Esophagus muscularis mucosa (tissue), 4 donors: Measurements from ENCODE around the gene NOX4. TPM values are rescaled to one million over a fixed set of nuclear protein-coding genes. Genes with fewer than 3 reads are reported as not detected.

ENCODE experiments used
- total RNA-seq, 4 donors: library from RNA; depleted of rRNA; stranded (reverse); fragments of >200 nt; gene quantifications; one replicate each; pipeline versions ENCODE4 v1.1.0 to v1.2.1, GENCODE V29; 2016

NOX4 gene
- total RNA-seq, 4 donors from 2014 or later = 3.3 to 6.1 (median 4.0) TPM

Other genes with a start within 250 kb of the NOX4 start
- not detected for gene TRIM77, start 218.9 kb upstream of the NOX4 start, total RNA-seq